DND-41 (cell line): ENCODE results near the gene SNF8.

Experiments used
- CTCF ChIP-seq: IDR thresholded peaks from 2 replicates; pipeline ENCODE4 v1.5.1; 2012; ENCODE audit warnings: borderline replicate concordance, low read length, moderate library complexity, mild to moderate bottlenecking; ENCODE audit not compliant: poor library complexity, severe bottlenecking; ENCODE audit errors: extremely low read depth
- EZH2 ChIP-seq: IDR thresholded peaks from 3 replicates; pipeline ENCODE4 v1.6.1; 2012; ENCODE audit warnings: borderline replicate concordance, low read depth, mild to moderate bottlenecking, moderate library complexity, low read length, inconsistent platforms; ENCODE audit not compliant: severe bottlenecking

DNA sequence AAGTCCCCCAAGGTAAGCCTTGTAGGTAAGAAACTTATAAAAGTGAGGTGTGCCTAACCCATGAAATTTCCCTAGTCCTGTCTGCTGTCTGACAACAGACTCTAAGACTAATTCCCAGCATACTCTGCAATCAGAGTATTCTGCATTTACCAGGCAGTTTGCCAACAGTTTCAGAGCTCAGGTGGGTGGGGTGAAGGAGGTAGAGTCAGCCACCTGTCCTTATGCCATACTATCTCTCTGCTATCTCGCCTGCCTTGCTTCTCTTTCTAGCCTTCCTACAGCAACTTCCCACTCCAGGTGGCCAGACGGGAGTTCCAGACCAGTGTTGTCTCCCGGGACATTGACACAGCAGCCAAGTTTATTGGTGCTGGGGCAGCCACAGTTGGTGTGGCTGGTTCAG lies 49.8 kb downstream of the SNF8 start:
- TF ChIP-seq CTCF (no peak), EZH2 (no peak)
